ENCODE results near the gene ZNF169.
"Not testable (repeated sequence)": the region's sequence is repeated elsewhere in the genome, so short reads cannot be mapped to it uniquely, and the experiment has no call there.

DNA sequence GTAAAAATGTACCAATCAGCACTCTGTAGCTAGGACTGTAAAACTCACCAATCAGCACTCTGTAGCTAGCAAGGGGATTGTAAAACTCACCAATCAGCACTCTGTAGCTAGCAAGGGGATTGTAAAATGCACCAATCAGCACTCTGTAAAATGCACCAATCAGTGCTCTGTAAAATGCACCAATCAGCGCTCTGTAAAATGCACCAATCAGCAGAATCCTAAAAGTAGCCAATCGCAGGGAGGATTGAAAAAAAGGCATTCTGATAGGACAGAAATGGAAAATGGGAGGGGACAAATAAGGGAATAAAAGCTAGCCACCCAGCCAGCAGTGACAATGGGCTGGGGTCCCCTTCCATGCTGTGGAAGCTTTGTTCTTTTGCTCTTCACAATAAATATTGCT is 33.7 kb upstream of the ZNF169 start:
- TF ChIP-seq, protein P1, sequence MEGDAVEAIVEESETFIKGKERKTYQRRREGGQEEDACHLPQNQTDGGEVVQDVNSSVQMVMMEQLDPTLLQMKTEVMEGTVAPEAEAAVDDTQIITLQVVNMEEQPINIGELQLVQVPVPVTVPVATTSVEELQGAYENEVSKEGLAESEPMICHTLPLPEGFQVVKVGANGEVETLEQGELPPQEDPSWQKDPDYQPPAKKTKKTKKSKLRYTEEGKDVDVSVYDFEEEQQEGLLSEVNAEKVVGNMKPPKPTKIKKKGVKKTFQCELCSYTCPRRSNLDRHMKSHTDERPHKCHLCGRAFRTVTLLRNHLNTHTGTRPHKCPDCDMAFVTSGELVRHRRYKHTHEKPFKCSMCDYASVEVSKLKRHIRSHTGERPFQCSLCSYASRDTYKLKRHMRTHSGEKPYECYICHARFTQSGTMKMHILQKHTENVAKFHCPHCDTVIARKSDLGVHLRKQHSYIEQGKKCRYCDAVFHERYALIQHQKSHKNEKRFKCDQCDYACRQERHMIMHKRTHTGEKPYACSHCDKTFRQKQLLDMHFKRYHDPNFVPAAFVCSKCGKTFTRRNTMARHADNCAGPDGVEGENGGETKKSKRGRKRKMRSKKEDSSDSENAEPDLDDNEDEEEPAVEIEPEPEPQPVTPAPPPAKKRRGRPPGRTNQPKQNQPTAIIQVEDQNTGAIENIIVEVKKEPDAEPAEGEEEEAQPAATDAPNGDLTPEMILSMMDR (IDR thresholded peaks at IDR 0.05): not testable (repeated sequence)
- TF ChIP-seq POLR2A, EP300 (IDR thresholded peaks at IDR 0.05): not testable (repeated sequence)

Data from tibial nerve (tissue), 4 donors.